Stimulated activated CD4-positive, alpha-beta T cell treated with anti-CD3 and anti-CD28 coated beads, Interleukin-4, amount 100 ng/mL, for 1 hour (primary cell): Measurements from ENCODE around the gene PDCD1LG2.
"Not testable (repeated sequence)": the region's sequence is repeated elsewhere in the genome, so short reads cannot be mapped to it uniquely, and the experiment has no call there.

Experiments used
- DNase-seq: peaks from one replicate; pipeline ENCODE4 v3.0.0-alpha.2; 2020

Gene PDCD1LG2

GRCh38 chr9:5571629-5572232 lies 61.4 kb downstream of the PDCD1LG2 start:
- no peak for DNase-seq

GRCh38 chr9:5574097-5574496 lies 63.8 kb downstream of the PDCD1LG2 start:
- DNase-seq, result no peak

GRCh38 chr9:5575000-5575399 lies 64.7 kb downstream of the PDCD1LG2 start:
- no peak for DNase-seq

- no peak for DNase-seq
Observed at GRCh38 chr9:5577225-5577624, 66.9 kb downstream of the PDCD1LG2 start.

GRCh38 chr9:5578018-5578697 lies 67.8 kb downstream of the PDCD1LG2 start:
- DNase-seq, result no peak

- DNase-seq, result no peak
Observed at GRCh38 chr9:5578698-5579085, 68.4 kb downstream of the PDCD1LG2 start.

GRCh38 chr9:5579881-5580280 lies 69.5 kb downstream of the PDCD1LG2 start:
- DNase-seq, result no peak

GRCh38 chr9:5580650-5581049 lies 70.3 kb downstream of the PDCD1LG2 start:
- no peak for DNase-seq

- not testable (repeated sequence) for DNase-seq
Observed at GRCh38 chr9:5581706-5582105, 71.4 kb downstream of the PDCD1LG2 start.

- DNase-seq, result peak; percentile 9
Observed at GRCh38 chr9:5582835-5583195, 72.5 kb downstream of the PDCD1LG2 start.

- no peak for DNase-seq
Observed at GRCh38 chr9:5586391-5586802, 76.1 kb downstream of the PDCD1LG2 start.

- peak; percentile 16 for DNase-seq
Observed at GRCh38 chr9:5587024-5587423, 76.7 kb downstream of the PDCD1LG2 start.

GRCh38 chr9:5592231-5592630 lies 81.9 kb downstream of the PDCD1LG2 start:
- DNase-seq, result no peak

GRCh38 chr9:5592904-5593303 lies 82.6 kb downstream of the PDCD1LG2 start:
- DNase-seq, result no peak

- DNase-seq, result no peak
Observed at GRCh38 chr9:5593904-5594303, 83.6 kb downstream of the PDCD1LG2 start.

- DNase-seq, result no peak
Observed at GRCh38 chr9:5596173-5596572, 85.8 kb downstream of the PDCD1LG2 start.

GRCh38 chr9:5608298-5609225 lies 98.2 kb downstream of the PDCD1LG2 start:
- no peak for DNase-seq

- DNase-seq, result no peak
Observed at GRCh38 chr9:5609226-5609596, 98.9 kb downstream of the PDCD1LG2 start.

GRCh38 chr9:5610491-5610890 lies 100.2 kb downstream of the PDCD1LG2 start:
- no peak for DNase-seq

GRCh38 chr9:5611321-5612184 lies 101.2 kb downstream of the PDCD1LG2 start:
- no peak for DNase-seq

- no peak for DNase-seq
Observed at GRCh38 chr9:5612185-5612530, 101.8 kb downstream of the PDCD1LG2 start.

GRCh38 chr9:5614192-5614591 lies 103.9 kb downstream of the PDCD1LG2 start:
- no peak for DNase-seq

- DNase-seq, result no peak
Observed at GRCh38 chr9:5614985-5615384, 104.7 kb downstream of the PDCD1LG2 start.
